Coronary artery (tissue), 2 donors: ENCODE results near the gene SLU7.
"Not testable (repeated sequence)": the region's sequence is repeated elsewhere in the genome, so short reads cannot be mapped to it uniquely, and the experiment has no call there.

ENCODE experiments used
- DNase-seq: peaks from one replicate; pipeline ENCODE4 v3.0.0-alpha.2; 2017; ENCODE audit warnings: low spot score
- H3K27ac ChIP-seq, 2 donors: fragments of 200-600 bp; sonication (generic); one replicate each; pipeline ENCODE4 v1.5.1; 2016 to 2019
- H3K4me3 ChIP-seq: fragments of 200-600 bp; sonication (generic); 2 replicates; pipeline ENCODE4 v1.5.1; 2016; ENCODE audit warnings: mild to moderate bottlenecking, moderate library complexity
- TF ChIP-seq, protein P1 (sequence below): fragments of 200-600 bp; sonication (generic); IDR thresholded peaks from one replicate; pipeline ENCODE4 v1.5.1; 2019; ENCODE audit warnings: antibody characterized with exemption

SLU7 gene

DNA sequence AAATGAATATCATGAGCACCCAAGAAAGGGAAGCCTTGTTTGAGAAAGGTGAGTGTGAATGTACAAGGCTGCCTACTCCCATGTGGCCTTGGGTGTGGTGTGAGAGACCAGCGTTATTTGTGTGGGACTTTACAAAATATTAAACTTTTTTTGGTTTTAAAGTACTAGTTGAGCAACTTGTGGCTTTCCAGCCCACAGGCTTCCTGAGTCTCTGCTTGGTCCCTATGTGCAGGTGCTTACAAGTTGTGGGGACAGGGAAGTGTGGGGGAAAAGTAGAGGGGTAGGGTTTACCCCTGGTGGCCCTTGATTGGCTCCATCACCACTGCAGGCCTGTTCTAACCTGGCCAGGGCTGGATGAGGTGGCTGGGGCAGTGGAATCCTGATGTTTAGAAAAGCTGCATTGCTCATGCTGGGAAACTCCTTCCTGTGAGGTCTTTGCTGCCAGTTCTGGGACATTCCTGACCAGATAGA is 22.5 kb upstream of the SLU7 start:
- DNase-seq = no peak
- Histone ChIP-seq H3K4me3 (no peak overlapping the region), H3K27ac (no peak overlapping the region)
- TF ChIP-seq, protein P1, sequence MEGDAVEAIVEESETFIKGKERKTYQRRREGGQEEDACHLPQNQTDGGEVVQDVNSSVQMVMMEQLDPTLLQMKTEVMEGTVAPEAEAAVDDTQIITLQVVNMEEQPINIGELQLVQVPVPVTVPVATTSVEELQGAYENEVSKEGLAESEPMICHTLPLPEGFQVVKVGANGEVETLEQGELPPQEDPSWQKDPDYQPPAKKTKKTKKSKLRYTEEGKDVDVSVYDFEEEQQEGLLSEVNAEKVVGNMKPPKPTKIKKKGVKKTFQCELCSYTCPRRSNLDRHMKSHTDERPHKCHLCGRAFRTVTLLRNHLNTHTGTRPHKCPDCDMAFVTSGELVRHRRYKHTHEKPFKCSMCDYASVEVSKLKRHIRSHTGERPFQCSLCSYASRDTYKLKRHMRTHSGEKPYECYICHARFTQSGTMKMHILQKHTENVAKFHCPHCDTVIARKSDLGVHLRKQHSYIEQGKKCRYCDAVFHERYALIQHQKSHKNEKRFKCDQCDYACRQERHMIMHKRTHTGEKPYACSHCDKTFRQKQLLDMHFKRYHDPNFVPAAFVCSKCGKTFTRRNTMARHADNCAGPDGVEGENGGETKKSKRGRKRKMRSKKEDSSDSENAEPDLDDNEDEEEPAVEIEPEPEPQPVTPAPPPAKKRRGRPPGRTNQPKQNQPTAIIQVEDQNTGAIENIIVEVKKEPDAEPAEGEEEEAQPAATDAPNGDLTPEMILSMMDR = no peak

DNA sequence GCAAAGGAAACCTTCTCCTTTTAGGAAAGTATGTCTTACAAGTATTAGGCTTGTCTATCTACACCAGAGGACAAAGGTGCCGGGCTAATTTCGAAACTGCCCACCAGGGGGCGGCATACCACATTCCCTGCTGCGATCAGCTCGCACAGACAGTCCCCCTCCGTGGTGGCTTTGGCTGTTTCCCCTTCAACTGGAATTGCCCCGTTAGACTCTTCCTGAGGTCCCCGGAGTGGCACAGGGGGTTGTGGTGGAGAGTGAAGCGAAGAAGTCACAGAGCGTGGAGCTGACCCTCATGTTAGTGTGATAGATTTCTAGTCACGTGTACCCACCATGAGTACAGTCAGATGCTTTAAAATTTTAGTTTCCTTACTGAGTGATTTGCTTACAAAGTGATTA is 20.3 kb upstream of the SLU7 start:
- peak overlapping the region; percentile 67 for H3K4me3 ChIP-seq

DNA sequence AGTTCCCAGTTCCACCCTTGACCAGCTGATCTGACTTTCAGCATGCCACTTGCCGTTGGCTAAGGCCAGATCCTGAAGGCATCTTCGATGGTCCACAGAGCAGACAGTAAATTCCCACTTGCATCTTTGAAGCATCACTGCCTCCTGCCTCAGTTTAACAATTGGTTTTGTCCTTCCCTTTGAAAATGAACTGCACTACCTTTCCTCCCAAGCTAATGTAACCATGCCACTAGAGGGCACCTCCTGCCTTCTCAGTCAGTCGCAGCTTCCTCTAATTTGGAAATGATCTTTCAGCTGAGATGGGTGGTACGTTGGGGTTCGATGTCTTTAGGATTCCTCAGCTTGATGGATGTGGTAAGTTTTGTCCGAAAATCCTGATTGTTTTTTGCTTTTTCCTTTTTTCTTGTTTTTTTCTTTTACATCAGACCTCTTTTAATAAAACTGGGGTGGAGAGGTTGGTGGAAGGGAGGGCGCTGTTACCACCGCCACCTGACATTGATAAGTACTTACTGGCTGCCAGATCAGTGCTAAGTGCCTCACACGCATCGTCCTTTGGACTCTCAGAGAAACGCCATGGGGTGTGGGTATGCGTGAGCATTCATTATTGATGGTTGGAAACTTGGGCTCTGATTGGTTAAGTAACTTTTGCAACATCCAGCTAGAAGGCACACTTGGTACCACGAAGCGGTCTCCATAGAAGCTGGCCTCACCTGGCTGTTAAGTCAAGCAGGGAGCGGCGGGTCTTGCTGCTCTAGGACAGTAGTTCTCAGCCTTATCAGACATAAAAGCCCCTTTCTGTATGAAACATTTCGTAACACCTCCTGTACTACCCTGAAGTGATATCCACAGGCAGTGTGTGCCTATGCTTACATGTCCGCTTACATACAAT is 19.7 kb upstream of the SLU7 start:
- no peak for DNase-seq
- TF ChIP-seq, protein P1 = peak; percentile 17
- H3K27ac ChIP-seq = no peak overlapping the region
- H3K4me3 ChIP-seq = peak overlapping the region; percentile 67

More for the DNA sequence above, 20.3 kb upstream of the SLU7 start:
- no peak overlapping the region for H3K27ac ChIP-seq
- TF ChIP-seq, protein P1 = peak; percentile 90
- peak; percentile 84 for DNase-seq

DNA sequence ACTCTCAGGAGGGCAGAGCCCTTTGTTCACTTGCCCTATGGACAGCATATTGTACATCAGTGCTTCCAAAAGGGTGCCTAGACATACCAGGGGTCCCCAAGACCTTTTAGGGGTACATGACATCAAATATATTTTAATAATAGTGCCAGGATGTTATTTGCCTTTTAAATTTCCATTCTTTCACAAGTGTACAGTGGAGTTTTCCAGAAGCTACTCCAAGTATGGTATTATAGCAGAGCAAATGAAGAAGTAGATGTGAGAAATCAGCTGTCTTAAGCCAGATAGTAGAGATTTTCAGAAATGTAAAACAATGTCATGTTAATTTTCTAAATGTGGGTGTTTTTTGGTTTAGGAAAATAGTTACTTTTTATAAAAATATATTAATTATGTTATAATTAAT is 18.4 kb upstream of the SLU7 start:
- Histone ChIP-seq H3K27ac (no peak overlapping the region), H3K4me3 (no peak overlapping the region)
- TF ChIP-seq, protein P1 = no peak
- no peak for DNase-seq

DNA sequence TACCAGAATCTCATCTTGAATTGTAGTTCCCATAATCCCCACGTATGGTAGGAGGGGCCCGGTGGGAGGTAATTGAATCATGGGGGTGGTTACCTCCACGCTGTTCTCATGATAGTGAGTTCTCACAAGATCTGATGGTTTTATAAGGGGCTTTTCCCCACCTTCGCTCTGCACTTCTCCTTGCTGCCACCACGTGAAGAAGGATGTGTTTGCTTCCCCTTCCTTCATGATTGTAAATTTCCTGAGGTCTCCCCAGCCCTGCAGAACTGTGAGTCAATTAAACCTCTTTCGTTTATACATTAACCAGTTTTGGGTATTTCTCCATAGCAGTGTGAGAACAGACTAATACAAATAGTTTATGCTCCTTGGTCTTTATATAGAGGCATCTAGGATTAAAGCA is 17.8 kb upstream of the SLU7 start:
- H3K4me3 ChIP-seq, DNase-seq, H3K27ac ChIP-seq: not testable (repeated sequence)

DNA sequence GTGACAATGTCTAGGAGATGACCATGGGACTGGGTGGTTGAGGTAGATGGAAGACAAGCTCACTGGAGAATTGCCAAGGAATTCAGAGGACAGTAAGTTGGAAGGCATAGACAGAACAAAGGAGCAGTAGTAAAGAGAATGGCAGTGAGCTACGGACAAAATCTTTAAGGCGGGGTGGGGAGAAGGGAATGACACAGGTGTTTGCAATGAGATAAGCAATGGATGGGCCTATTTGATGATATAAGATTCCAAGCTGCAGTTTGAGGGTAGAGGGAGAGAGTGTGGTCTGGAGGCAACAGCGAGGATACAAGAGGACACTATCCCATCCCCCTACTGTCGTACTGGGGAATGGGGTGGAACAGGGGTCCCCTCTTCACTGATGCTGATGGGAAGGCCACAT is 17.1 kb upstream of the SLU7 start:
- TF ChIP-seq, protein P1 = no peak
- H3K27ac ChIP-seq = no peak overlapping the region
- no peak for DNase-seq
- no peak overlapping the region for H3K4me3 ChIP-seq

DNA sequence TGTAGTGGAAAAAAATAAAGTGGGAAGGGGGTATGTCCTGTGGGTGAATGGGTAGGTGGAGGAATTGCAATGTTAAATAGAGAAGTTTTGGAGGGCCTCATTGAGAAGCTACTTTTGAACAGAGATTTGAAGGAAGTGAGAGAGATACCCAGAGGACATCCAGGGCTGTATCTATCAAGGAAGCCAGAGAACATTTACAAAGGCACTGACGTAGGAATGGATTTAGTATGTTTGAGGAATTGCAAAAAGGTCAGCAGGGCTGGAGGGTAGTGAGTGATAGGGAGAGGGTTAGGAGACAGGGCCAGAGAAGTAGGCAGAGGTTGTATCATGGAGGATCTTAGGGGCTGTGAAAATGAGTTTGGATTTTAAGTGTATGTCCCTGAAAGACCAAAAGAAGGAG is 16.7 kb upstream of the SLU7 start:
- no peak overlapping the region for H3K27ac ChIP-seq
- no peak for DNase-seq
- H3K4me3 ChIP-seq = no peak overlapping the region
- TF ChIP-seq, protein P1 = no peak
